Activated gamma-delta T cell treated with anti-CD3 and anti-CD28 coated beads, Interleukin-2, amount 50 U/mL, for 16 hours (primary cell): ENCODE data around the gene OSBPL10.
"Not testable (repeated sequence)": the region's sequence is repeated elsewhere in the genome, so short reads cannot be mapped to it uniquely, and the experiment has no call there.

Source experiments
- DNase-seq: peaks from one replicate; pipeline ENCODE4 v3.0.0-alpha.2; 2020; ENCODE audit warnings: low read depth

The OSBPL10 gene

GRCh38 chr3:31891876-31892455, 89.1 kb downstream of the OSBPL10 start:
- no peak for DNase-seq

- no peak for DNase-seq
These were observed 90.2 kb downstream of the OSBPL10 start for GRCh38 chr3:31890742-31891469.

GRCh38 chr3:31890007-31890406, 91.1 kb downstream of the OSBPL10 start:
- DNase-seq, result no peak

- no peak for DNase-seq
These were observed 95.8 kb downstream of the OSBPL10 start for GRCh38 chr3:31885235-31885634.

- DNase-seq, result no peak
These were observed 96.8 kb downstream of the OSBPL10 start for GRCh38 chr3:31884251-31884650.

- no peak for DNase-seq
These were observed 98.2 kb downstream of the OSBPL10 start for GRCh38 chr3:31882895-31883294.

- DNase-seq, result no peak
These were observed 98.6 kb downstream of the OSBPL10 start for GRCh38 chr3:31882431-31882830.

- no peak for DNase-seq
These were observed 100.5 kb downstream of the OSBPL10 start for GRCh38 chr3:31880482-31881078.

- no peak for DNase-seq
These were observed 101.0 kb downstream of the OSBPL10 start for GRCh38 chr3:31880020-31880419.

- DNase-seq, result no peak
These were observed 101.7 kb downstream of the OSBPL10 start for GRCh38 chr3:31879365-31879764.

GRCh38 chr3:31878231-31878838, 102.7 kb downstream of the OSBPL10 start:
- DNase-seq, result no peak

- no peak for DNase-seq
These were observed 104.7 kb downstream of the OSBPL10 start for GRCh38 chr3:31876331-31876730.

- DNase-seq, result no peak
These were observed 105.6 kb downstream of the OSBPL10 start for GRCh38 chr3:31875437-31875836.

GRCh38 chr3:31873254-31873820, 107.7 kb downstream of the OSBPL10 start:
- DNase-seq, result no peak

GRCh38 chr3:31871939-31872507, 109.0 kb downstream of the OSBPL10 start:
- DNase-seq, result no peak

GRCh38 chr3:31870111-31870510, 111.0 kb downstream of the OSBPL10 start:
- DNase-seq, result not testable (repeated sequence)

- DNase-seq, result no peak
These were observed 112.8 kb downstream of the OSBPL10 start for GRCh38 chr3:31868236-31868635.

GRCh38 chr3:31862666-31863279, 118.3 kb downstream of the OSBPL10 start:
- DNase-seq, result no peak

- DNase-seq, result no peak
These were observed 119.2 kb downstream of the OSBPL10 start for GRCh38 chr3:31861826-31862225.

- not testable (repeated sequence) for DNase-seq
These were observed 120.4 kb downstream of the OSBPL10 start for GRCh38 chr3:31860642-31861041.

GRCh38 chr3:31859245-31859644, 121.8 kb downstream of the OSBPL10 start:
- DNase-seq, result no peak

GRCh38 chr3:31858439-31858838, 122.6 kb downstream of the OSBPL10 start:
- no peak for DNase-seq
